Activated naive CD8-positive, alpha-beta T cell (primary cell): ENCODE measurements around the gene USP46.

ENCODE experiments used
- H3K27ac Mint-ChIP-seq: one replicate; pipeline ENCODE4 v1.8.0; 2021; ENCODE audit warnings: mixed read lengths
- H3K27me3 Mint-ChIP-seq: one replicate; pipeline ENCODE4 v1.8.0; 2021; ENCODE audit warnings: mixed read lengths
- H3K36me3 Mint-ChIP-seq: one replicate; pipeline ENCODE4 v1.8.0; 2021; ENCODE audit warnings: mixed read lengths
- H3K4me1 Mint-ChIP-seq: one replicate; pipeline ENCODE4 v1.8.0; 2021; ENCODE audit warnings: low read depth, mixed read lengths
- H3K4me3 Mint-ChIP-seq: one replicate; pipeline ENCODE4 v1.8.0; 2021; ENCODE audit warnings: mild to moderate bottlenecking, mixed read lengths
- H3K9me3 Mint-ChIP-seq: one replicate; pipeline ENCODE4 v1.8.0; 2021; ENCODE audit warnings: low read depth, mixed read lengths

Gene USP46

GRCh38 chr4:52664479-52664878, 5.4 kb upstream of the USP46 start:
- Mint-ChIP-seq H3K4me1 (peaks cover 8% of the 10 kb centered on the region), H3K27me3 (peaks cover 32% of the 10 kb centered on the region), H3K4me3 (no peak overlapping the region), H3K27ac (no peak overlapping the region), H3K36me3 (peaks cover 5% of the 10 kb centered on the region), H3K9me3 (no peaks in the 10 kb centered on the region)

- Mint-ChIP-seq H3K4me3 (no peak overlapping the region), H3K36me3 (peaks cover 5% of the 10 kb centered on the region), H3K27ac (no peak overlapping the region), H3K9me3 (no peaks in the 10 kb centered on the region), H3K27me3 (peaks cover 19% of the 10 kb centered on the region), H3K4me1 (peaks cover 11% of the 10 kb centered on the region)
Measured at GRCh38 chr4:52661966-52662690, 3.0 kb upstream of the USP46 start.

GRCh38 chr4:52660643-52661042, 1.5 kb upstream of the USP46 start:
- peak overlapping the region; percentile 86 for H3K4me3 Mint-ChIP-seq
- H3K4me1 Mint-ChIP-seq, result peaks cover 11% of the 10 kb centered on the region
- H3K36me3 Mint-ChIP-seq, result peaks cover 5% of the 10 kb centered on the region
- no peaks in the 10 kb centered on the region for H3K9me3 Mint-ChIP-seq
- H3K27me3 Mint-ChIP-seq, result peaks cover 16% of the 10 kb centered on the region
- H3K27ac Mint-ChIP-seq, result peak overlapping the region; percentile 36

GRCh38 chr4:52659722-52660261, 691 bp upstream of the USP46 start:
- peaks cover 13% of the 10 kb centered on the region for H3K27me3 Mint-ChIP-seq
- H3K4me1 Mint-ChIP-seq, result peaks cover 11% of the 10 kb centered on the region
- peak overlapping the region; percentile 64 for H3K27ac Mint-ChIP-seq
- H3K9me3 Mint-ChIP-seq, result peaks cover 2% of the 10 kb centered on the region
- peak overlapping the region; percentile 86 for H3K4me3 Mint-ChIP-seq
- H3K36me3 Mint-ChIP-seq, result peaks cover 7% of the 10 kb centered on the region

GRCh38 chr4:52658641-52659000, 480 bp downstream of the USP46 start:
- Mint-ChIP-seq H3K9me3 (peaks cover 4% of the 10 kb centered on the region), H3K27ac (no peak overlapping the region), H3K27me3 (peaks cover 13% of the 10 kb centered on the region), H3K4me1 (peaks cover 11% of the 10 kb centered on the region), H3K36me3 (peaks cover 7% of the 10 kb centered on the region), H3K4me3 (peak overlapping the region; percentile 73)

GRCh38 chr4:52657618-52658501, 1.2 kb downstream of the USP46 start:
- Mint-ChIP-seq H3K36me3 (peaks cover 8% of the 10 kb centered on the region), H3K4me3 (peak overlapping the region; percentile 73), H3K9me3 (peaks cover 6% of the 10 kb centered on the region), H3K27ac (peak overlapping the region; percentile 54), H3K4me1 (peaks cover 12% of the 10 kb centered on the region), H3K27me3 (peaks cover 13% of the 10 kb centered on the region)

GRCh38 chr4:52657292-52657617, 1.8 kb downstream of the USP46 start:
- H3K27ac Mint-ChIP-seq, result no peak overlapping the region
- peak overlapping the region; percentile 73 for H3K4me3 Mint-ChIP-seq
- peaks cover 14% of the 10 kb centered on the region for H3K4me1 Mint-ChIP-seq
- H3K36me3 Mint-ChIP-seq, result peaks cover 9% of the 10 kb centered on the region
- peaks cover 13% of the 10 kb centered on the region for H3K27me3 Mint-ChIP-seq
- H3K9me3 Mint-ChIP-seq, result peaks cover 9% of the 10 kb centered on the region

- Mint-ChIP-seq H3K27me3 (peaks cover 3% of the 10 kb centered on the region), H3K27ac (no peak overlapping the region), H3K4me3 (no peak overlapping the region), H3K9me3 (peaks cover 9% of the 10 kb centered on the region), H3K36me3 (peaks cover 7% of the 10 kb centered on the region), H3K4me1 (peaks cover 19% of the 10 kb centered on the region)
Measured at GRCh38 chr4:52655506-52655905, 3.6 kb downstream of the USP46 start.

- Mint-ChIP-seq H3K4me1 (peaks cover 16% of the 10 kb centered on the region), H3K27me3 (no peaks in the 10 kb centered on the region), H3K9me3 (peaks cover 9% of the 10 kb centered on the region), H3K4me3 (no peak overlapping the region), H3K27ac (peak overlapping the region; percentile 4), H3K36me3 (peaks cover 18% of the 10 kb centered on the region)
Measured at GRCh38 chr4:52651996-52652672, 7.0 kb downstream of the USP46 start.

- Mint-ChIP-seq H3K27ac (no peak overlapping the region), H3K4me3 (no peak overlapping the region), H3K4me1 (peaks cover 16% of the 10 kb centered on the region), H3K36me3 (peaks cover 16% of the 10 kb centered on the region), H3K27me3 (no peaks in the 10 kb centered on the region), H3K9me3 (peaks cover 5% of the 10 kb centered on the region)
Measured at GRCh38 chr4:52648836-52649235, 10.3 kb downstream of the USP46 start.

GRCh38 chr4:52646741-52647140, 12.4 kb downstream of the USP46 start:
- H3K4me3 Mint-ChIP-seq, result no peak overlapping the region
- peaks cover 16% of the 10 kb centered on the region for H3K4me1 Mint-ChIP-seq
- H3K27me3 Mint-ChIP-seq, result no peaks in the 10 kb centered on the region
- no peaks in the 10 kb centered on the region for H3K9me3 Mint-ChIP-seq
- H3K36me3 Mint-ChIP-seq, result peaks cover 11% of the 10 kb centered on the region
- no peak overlapping the region for H3K27ac Mint-ChIP-seq

GRCh38 chr4:52646096-52646495, 13.0 kb downstream of the USP46 start:
- H3K27ac Mint-ChIP-seq, result no peak overlapping the region
- no peaks in the 10 kb centered on the region for H3K9me3 Mint-ChIP-seq
- H3K36me3 Mint-ChIP-seq, result peaks cover 12% of the 10 kb centered on the region
- no peak overlapping the region for H3K4me3 Mint-ChIP-seq
- H3K4me1 Mint-ChIP-seq, result peaks cover 11% of the 10 kb centered on the region
- H3K27me3 Mint-ChIP-seq, result no peaks in the 10 kb centered on the region

- Mint-ChIP-seq H3K27me3 (no peaks in the 10 kb centered on the region), H3K9me3 (no peaks in the 10 kb centered on the region), H3K4me3 (no peak overlapping the region), H3K36me3 (peaks cover 12% of the 10 kb centered on the region), H3K27ac (no peak overlapping the region), H3K4me1 (peaks cover 11% of the 10 kb centered on the region)
Measured at GRCh38 chr4:52645300-52645699, 13.8 kb downstream of the USP46 start.

- Mint-ChIP-seq H3K27ac (no peak overlapping the region), H3K9me3 (no peaks in the 10 kb centered on the region), H3K27me3 (no peaks in the 10 kb centered on the region), H3K36me3 (peaks cover 4% of the 10 kb centered on the region), H3K4me1 (peaks cover 7% of the 10 kb centered on the region), H3K4me3 (no peak overlapping the region)
Measured at GRCh38 chr4:52643785-52644244, 15.3 kb downstream of the USP46 start.

- Mint-ChIP-seq H3K36me3 (peaks cover 4% of the 10 kb centered on the region), H3K4me3 (no peak overlapping the region), H3K27ac (no peak overlapping the region), H3K27me3 (no peaks in the 10 kb centered on the region), H3K4me1 (peaks cover 7% of the 10 kb centered on the region), H3K9me3 (no peaks in the 10 kb centered on the region)
Measured at GRCh38 chr4:52643190-52643589, 15.9 kb downstream of the USP46 start.
